Stimulated activated CD4-positive, alpha-beta T cell treated with anti-CD3 and anti-CD28 coated beads, Interleukin-4, amount 100 ng/mL, for 4 hours (primary cell): Measurements from ENCODE around the gene SIRT7.

Source experiments
- DNase-seq, 2 experiments: peaks; one replicate each; pipeline ENCODE4 v3.0.0-alpha.2; 2020

Gene SIRT7

DNA sequence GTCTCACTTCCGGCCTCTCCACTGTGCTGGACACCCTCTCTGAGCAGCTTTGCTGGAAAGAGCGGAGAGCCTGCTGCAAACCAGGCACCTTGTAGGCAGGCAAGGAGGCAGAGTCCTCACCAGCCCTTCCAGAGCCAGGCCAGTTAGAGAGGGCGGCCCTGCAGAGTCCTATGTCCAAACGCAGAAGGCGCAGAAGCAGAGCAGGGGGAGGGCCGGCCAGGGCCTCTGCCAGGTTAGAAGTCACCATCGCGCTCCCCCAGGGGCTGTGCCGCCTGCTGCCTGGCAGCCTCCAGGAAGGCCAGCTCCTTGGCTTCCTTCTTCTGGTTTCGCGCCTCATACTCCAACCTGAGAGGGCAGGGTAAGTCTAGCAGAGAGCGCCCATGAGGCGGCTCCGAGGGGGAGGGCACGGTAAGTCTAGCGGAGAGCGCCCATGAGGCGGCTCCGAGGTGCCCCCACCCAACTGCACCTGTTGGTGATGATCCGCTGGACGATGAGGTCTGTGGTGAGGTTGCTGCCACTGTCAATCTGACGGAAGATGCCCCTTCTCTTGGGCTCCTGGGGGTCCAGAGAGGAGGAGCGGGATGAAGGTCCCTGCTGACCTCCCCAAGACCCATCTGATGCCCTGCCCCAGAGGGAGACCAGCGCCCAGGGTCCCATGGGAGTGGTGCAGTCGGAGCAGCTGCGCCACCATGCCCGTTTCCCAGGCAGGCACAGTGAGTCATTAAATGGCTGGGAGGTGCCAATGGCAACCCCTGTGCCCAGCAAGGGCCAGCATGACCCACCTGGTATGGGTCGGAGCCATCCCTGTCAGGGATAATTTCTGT is 13.2 kb downstream of the SIRT7 start:
- no peak for DNase-seq

DNA sequence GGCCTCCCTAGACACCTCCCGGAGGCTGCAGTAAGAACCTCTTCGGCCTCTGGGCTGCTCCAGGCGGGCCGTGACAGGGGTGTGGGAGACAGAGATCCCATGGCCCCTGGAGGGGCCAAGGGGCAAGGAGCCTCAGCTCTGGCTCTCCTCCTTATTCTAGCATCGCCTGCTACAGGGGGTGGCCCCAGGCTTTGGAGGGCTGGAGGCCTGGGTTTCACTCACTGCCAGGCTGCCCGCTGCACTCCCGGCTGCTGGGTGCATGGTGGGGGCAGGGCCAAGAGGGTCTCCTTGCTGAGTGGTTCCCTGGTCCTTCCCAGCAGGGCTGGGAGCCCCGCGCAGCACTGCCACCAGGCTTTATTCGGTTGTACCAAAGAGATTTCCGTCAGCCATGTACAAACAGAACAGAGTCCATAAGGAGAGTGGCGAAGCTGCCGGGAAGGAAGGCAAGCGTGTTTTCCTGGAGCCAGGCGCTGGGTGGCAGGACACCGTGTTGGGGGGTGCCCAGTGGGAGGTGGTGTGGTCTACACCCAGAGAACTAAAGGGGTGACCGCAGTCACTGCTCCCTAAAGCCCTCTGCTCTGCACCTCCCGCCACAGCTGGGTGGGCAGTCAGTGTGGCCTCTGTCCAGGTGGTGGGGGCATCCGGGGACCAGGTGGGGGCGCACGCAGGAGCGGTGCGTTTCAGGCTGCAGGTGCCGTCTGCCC is 13.9 kb downstream of the SIRT7 start:
- no peak for DNase-seq

DNA sequence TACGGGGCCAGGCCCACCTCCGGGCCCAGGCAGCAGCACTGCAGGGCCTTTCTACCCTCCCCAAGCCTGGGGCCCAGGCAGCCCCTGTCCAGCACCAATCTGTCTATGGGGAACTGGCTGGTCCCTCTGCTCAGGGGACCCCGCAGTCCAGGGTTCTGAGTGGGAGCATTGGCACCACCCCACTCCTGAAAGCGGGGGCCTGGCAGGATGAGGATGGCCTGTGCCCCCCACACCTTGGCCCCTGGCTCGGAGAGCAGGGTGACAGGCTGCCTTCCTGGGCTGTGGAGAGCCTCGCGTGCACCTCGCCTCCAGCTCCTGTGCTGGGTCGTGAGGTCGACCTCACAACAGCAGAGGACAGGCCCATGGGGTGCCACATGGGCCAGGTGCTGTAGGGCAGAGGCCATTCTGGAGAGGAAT is 14.6 kb downstream of the SIRT7 start:
- DNase-seq: no peak

DNA sequence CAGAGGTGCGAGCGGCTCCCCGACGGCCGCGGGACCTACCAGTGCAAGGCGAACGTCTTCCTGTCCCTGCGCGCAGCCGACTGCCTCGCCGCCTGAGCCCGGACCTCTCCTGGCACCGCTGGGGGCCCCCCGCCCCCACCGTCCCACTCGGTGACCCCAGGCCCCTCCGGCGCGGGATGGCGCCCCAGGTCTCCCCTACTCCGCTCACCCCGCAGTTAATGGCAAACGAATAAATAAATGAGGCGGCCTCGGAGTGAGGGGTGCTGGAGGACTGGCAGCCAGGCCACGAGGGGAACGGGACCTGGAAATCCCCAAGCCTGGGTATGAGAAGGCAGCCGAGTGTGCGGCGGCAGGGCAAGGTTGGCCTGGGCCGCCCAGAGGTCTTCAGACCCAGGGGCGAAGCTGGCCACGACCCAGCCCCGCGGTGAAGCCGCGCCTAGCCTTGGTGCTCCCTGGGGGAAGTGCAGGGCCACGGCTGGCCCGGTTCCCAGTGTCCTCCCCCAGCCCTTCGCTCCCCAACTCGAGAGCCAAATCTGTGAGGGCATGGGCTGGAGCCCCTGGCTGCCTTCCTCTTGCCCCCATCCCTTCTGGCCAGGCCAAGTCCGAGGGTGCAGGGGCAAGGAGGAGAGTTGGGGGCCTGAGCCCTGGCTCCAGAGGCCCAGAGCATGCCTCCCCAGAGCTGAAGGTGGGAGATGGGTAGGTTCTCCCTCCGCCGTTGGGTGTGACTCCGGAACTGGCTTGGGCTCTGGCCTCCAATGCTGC is 15.1 kb downstream of the SIRT7 start:
- DNase-seq: no peak

DNA sequence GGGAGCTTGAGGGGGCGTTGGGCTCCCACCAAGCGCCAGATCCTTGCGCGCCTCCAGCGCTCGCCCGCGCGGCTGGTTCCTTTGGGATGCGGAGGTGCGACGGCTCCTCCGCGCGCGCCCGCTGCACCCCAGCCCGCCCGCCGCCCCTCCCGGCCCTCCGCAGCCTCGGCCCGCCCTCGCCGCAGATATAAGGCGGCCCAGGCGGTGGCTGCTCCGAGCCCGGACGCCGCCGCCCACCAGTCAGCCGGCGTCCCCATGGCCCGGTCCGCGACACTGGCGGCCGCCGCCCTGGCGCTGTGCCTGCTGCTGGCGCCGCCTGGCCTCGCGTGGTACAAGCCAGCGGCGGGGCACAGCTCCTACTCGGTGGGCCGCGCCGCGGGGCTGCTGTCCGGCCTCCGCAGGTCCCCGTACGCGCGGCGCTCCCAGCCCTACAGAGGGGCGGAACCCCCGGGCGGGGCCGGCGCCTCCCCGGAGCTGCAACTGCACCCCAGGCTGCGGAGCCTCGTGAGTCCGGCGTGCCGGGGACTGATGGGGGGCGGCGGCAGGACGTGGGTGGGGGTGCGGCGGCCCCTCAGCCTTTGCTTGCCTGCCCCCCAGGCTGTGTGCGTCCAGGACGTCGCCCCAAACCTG is 15.8 kb downstream of the SIRT7 start, which contains the start of gene NPB:
Gene NPB (plus strand): TSS at position 216 of the 630 bp plus-strand sequence. CDS start 40 bp downstream, at position 256.
- DNase-seq: no peak

DNA sequence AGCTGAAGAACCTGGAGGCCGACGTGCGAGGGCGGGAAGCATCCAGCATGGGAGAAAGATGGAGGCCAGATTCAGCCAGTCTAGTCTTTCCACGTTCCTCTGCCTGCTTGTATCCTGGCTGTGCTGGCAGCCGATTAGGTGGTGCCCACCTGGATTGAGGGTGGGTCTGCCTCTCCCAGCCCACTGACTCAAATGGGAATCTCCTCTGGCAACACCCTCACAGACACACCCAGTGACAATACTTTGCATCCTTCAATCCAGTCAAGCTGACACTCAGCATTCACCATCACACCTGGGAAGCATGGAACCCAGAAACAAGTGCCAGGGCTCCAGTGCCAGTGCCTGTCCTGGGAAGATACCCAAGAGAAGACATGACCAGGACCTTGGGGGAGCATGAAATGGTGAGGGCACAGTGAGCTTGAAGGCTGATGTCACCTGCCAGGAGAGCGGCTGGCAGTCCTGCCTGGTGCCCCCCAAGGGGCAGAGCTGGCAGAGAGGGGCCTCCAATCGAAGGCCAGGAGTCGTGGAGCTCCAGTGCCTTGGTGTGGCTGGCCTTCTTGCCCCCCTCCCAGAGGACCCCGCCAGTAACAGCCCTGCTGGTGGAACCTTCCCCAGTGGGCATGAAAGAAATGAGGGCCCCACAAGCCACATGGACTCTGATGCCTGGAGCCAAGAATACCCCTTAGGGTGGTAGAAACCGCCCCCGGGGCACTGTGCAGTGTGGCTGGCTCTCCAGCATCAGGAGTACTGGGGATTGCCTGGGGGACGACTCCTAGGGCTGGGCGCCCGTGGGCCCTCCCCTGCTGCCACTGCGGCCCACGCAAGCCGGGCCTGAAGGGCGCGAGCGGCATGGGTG is 16.6 kb downstream of the SIRT7 start:
- DNase-seq: no peak

DNA sequence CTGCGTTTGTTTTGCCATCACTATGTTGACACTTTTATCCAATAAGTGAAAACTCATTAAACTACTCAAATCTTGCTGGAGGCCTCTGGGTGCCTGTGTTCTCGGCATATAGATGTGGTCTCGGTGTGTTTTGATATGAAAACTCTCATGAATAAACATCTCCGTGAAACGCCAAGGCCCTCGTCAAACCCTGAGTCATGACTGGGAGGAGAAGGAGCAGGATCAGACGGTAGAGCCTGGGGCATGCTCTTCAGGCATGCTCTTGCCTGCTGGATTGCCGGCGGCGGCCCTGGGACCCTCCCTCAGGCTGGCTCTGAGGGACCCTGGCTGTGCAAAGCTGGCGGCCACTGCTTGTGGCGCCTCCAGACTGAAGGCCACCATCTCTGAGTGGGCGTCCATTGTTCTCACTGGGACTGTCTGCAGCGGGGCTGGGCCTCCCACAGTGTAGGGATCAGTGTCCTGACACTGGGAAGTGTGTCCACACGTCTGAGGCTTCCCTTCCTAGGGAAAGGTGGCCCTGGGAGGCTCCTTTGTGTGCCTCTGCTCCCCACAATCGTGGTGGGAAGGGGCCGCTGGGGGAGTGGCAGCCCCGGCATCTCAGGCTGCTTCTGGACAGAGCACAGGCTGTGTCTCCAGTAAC is 17.7 kb downstream of the SIRT7 start:
- no peak for DNase-seq

DNA sequence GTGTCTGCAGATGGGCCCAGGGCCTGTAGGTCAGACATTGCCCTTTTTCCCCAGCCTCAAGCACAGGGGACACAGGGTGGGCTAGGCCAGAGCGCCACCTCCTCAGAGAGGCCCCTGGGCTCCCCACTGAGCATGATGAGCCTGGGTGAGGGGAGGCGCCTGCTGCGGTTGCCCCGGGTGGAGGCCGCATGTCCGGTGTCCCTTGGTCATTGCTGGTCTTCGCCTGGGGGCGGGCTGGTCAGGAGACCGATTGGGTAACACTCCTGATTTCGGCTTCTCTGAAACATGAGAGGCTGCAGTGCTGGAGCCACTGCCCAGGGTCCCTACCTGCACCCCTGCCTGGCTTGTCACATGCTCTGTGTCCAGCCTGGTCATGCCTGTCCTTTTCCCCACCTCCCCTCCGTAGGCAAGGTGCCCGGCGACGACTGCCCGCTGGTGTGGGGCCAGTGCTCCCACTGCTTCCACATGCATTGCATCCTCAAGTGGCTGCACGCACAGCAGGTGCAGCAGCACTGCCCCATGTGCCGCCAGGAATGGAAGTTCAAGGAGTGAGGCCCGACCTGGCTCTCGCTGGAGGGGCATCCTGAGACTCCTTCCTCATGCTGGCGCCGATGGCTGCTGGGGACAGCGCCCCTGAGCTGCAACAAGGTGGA is 18.3 kb downstream of the SIRT7 start:
- no peak for DNase-seq

DNA sequence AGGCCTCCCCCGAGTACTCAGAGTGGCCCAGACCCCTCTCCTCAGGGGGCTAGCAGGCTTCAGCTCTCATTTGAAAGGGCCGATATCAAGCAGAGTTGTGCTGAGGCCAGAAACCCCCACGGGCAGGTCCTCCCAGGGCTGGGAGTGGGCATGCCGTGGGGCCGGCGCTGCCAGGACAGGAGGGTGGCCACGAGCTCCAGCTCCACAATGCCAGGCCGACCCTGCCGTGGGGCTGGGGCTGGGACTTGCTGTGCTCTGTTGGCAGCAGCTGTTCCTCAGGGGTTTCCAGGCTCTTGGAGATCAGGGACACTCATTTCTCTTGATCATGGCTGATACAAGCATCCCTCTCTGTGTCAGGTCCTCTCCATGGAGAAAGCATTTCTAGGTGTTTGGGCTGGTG is 19.1 kb downstream of the SIRT7 start:
- DNase-seq: no peak

DNA sequence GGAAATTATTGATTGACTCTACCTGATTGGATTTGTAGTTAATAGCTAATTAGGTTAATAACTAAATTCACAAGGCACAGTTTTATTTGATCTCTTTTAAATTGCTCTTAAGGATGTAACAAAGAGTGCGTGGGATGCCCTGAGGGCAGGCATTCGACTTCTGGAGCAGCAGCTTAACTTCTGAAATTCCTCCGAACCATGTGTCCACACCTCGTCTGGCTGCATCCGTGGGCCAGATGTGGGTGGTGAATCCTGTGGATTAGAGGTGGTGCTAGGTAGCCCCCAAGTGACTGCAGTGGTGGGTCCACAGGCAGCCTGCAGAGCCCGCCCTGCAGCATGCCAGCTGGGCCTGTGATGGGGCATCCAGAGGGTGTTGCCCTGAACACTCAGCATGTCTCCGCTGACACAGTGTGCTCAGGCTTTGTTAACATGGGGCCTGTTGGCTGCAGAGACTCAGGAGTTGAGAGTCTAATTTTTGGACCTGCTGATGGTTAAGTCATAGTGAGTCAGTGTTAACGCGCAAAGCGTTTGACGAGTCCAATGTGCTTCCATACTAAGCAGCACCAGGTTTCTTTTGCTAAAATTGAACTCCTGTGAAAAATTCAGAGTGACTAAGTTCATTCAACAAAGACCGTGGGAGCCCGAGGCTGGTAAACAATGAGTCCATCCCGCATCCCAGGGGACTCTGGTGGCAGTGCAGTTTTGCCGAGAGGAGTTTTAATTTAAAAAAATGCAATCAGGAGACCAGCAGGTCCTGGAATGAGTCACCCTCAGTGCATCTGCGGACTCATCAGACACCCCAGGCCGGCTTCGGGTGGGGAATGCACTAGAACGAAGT is 19.7 kb downstream of the SIRT7 start:
- no peak for DNase-seq

DNA sequence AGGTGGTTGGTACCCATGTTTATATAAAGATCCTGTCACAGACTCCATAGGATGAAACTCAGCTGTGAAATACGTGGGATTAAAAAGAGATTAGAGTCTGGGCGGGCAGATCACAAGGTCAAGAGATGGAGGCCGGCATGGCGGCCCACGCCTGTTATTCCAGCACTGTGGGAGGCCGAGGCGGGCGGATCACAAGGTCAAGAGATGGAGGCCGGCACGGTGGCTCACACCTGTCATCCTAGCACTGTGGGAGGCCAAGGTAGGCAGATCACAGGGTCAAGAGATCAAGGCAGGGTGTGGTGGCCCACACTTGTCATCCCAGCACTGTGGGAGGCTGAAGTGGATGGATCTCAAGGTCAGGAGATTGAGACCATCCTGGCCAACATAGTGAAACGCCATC is 22.6 kb downstream of the SIRT7 start:
- DNase-seq: no peak

DNA sequence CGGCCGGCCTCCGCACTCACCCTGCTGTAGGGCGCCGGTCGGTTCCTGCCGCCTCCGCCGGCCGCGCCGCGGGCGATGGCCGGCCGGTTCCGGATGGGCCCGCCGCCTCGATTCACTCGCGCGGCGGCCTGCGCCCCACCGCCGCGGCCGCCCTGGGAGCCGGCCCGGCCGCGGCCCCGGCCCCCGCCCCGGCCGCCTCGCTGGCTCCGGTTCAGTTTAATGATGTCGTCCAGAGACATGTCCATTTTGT is 26.7 kb downstream of the SIRT7 start:
- no peak for DNase-seq

DNA sequence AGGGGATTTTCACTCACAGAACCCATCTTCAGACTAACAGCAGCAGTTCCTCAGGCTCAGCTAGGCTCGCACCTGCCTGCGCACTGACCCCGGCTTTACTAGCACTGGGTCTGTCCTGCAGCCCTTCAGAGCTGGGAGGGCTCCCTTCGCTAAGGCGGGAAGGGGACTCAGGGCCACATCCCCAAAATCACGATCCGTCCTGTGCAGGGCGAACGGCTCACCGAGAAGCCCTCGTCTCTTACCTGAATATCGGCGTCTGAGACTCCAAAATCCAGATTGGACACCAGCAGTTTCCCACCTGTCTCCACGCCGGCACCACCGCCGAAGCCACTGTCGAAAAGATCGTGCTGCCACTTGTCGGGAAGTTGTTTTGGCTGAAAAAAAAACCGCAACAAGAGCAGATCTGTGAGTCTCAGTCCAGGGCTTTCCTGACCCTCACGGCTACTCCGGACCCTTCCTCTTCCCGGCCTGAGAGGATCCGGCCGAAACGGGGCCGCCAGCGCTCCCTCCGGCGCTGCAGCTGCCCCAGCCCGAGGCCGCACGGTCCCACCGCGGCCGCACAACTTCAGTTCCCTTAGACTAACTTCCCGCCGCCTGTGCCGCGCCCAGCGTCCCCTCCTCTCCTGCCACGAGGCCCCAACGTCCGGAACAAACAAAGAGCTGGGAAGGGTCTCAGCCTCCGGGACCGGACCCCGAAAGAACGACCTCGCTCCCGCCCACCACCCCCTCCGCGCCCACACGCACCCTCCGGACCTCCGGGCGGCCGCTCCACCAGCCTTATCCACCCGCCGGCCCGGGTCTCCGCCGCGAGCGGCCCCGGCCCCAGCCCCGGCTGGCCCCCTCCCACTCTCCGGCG is 27.3 kb downstream of the SIRT7 start:
- peak in 1 of 2 experiments; percentile 21 for DNase-seq

DNA sequence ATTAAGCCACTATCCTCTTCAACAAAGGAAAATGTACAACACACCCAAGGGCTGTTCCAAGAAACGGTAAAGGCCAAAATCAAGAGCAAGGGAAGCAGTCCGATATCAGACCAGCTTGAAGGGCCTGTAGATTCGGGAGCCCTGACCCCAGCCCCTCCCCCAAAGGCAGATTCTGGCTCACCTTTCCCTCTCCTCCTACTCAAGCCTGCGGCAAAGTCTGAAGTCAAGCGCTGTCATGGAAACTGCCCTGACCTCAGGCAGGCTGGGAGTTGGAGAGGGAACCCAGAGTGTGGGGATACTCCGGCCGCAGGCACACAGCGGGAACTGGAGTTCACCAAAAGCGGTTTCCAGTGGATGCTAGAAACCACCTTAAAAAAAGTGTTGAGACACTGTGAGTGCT is 28.4 kb downstream of the SIRT7 start:
- no peak for DNase-seq

DNA sequence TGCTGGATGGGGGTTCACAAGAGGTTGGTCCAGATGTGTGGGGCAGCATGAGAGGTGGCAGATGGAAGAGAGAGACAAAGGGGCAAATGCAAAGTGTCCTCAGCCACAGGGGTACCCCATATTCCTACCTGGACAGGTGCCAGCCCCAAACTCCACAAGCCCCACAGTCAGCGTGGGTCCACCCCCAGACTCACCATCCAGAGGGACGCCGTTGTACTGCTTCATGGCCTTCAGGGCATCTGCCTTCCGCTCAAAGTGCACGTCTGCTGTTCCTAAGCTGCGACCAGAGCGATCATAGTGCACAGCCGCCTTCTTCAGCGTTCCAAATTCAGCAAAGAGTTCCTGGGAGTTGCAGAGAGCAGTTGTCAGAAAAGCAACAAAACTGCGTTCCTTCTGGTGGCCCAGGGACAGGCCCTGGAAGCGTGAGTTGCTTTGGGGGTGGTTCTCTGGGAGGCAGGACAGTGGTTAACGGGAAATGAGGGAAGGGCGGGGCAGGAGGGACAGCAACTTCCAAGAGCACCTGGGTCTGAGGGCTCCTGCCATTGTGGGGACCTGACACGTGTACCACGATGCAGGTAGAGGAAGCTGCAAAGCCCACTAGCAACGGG is 28.9 kb downstream of the SIRT7 start:
- DNase-seq: no peak

DNA sequence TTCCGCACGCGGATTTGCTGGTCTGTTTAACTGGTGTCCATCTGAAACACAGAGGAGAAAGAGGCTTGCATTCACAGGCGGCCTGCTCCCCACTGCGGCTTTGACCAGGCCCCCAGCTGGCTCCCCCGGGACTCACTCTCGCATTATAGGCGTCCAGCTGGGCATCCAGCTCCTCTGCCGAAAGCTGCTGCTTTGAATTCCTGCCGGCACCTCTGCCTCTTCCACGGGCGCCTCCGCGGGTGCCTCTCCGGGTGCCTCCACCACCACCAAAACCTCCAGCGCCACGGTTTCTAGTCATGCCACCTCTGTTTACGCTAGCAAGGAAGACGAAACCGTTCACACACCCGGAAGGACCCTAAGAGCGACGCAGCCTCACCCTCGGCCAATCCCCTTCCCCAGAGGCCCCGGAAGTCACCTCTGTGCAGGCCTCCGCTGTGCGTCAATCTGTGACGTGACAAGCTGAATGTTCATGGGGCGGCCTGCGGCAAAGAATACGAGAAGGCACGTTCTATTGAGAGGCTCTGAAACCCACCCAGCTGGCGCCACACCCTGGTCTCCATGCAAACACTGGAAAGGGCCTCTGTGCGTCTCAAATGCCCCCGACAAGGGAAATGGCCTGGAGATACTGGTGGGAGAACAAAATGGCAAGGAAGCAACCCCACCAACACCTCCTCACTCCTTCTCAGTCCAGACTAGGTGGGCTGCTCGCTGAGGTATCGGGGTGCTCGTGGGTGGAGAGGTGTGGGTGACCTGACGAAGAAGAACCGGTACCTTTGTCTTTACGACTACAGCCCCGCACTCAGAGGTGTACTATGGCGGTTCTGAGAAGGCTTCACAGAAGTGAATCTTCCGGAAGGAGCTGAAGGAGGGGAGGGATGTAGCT is 29.6 kb downstream of the SIRT7 start:
- no peak for DNase-seq

DNA sequence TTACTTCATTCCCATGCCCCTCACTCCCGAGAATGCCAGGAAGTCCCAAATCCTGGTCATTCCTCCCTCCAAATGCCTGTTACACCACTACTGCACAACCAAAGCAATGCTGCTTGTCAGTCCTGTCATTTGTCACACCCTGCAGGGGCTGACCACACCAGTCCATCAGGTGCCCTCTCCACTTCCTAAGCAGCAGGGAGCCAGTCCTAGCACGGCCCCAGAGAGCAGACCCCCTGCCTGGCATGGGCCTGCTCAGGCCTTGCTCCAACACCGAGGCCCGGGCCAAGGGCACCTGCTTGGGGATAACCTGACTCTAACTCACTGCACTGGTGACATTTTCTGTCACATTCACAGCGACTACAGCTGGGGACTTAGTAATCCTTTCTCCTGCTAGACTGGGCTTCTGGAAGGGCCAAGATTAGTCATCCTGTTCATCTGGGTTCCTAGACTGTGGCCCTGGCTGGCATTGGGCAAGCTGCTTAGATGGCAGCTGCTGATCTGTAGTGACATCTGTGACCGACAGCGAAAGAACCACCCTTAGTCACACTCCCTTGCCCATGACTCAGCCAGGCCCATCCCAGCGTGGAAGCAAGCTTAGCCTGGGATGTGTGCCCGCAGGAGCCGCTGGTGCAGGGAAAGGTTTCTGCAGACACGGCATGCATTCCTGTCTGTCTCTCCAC is 32.0 kb downstream of the SIRT7 start:
- no peak for DNase-seq
